ENCODE data around the gene MCCC1.

DNA sequence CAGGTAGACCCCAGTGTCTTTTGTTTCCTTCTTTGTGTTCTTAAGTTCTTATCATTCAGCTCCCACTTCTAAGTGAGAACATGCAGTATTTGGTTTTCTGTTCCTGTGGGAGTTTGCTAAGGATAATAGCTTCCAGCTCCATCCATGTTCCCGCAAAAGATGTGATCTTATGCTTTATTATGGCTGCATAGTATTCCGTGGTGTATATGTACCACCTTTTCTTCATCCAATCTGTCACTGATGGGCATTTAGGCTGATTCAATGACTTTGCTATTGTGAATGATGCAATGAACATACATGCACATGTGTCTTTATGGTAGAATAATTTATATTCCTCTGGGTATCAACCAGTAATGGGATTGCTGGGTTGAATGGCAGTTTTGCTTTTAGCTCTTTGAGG is 24.4 kb downstream of the MCCC1 start:
- TF ChIP-seq, protein P1, sequence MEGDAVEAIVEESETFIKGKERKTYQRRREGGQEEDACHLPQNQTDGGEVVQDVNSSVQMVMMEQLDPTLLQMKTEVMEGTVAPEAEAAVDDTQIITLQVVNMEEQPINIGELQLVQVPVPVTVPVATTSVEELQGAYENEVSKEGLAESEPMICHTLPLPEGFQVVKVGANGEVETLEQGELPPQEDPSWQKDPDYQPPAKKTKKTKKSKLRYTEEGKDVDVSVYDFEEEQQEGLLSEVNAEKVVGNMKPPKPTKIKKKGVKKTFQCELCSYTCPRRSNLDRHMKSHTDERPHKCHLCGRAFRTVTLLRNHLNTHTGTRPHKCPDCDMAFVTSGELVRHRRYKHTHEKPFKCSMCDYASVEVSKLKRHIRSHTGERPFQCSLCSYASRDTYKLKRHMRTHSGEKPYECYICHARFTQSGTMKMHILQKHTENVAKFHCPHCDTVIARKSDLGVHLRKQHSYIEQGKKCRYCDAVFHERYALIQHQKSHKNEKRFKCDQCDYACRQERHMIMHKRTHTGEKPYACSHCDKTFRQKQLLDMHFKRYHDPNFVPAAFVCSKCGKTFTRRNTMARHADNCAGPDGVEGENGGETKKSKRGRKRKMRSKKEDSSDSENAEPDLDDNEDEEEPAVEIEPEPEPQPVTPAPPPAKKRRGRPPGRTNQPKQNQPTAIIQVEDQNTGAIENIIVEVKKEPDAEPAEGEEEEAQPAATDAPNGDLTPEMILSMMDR (IDR thresholded peaks at IDR 0.05) = no peak
- no peak for TF ChIP-seq POLR2A (IDR thresholded peaks at IDR 0.05)
